ENCODE measurements around the gene ADCY5. TPM values are rescaled to one million over a fixed set of nuclear protein-coding genes. Genes with fewer than 3 reads are reported as not detected.

Gene ADCY5
- total and polyA plus RNA-seq, 10 donors, result 1.7 to 20.6 (median 11.7) TPM

- no peaks in the 10 kb centered on the region for H3K36me3 ChIP-seq
- intact Hi-C loops (cut with DNase I; ENCODE audit: low total_unique reads), result no loop called here
- H3K27ac ChIP-seq, result peak overlapping the region in 4 of 8 donors; percentile 28 to 48 (median 37)
- TF ChIP-seq POLR2A (IDR thresholded peaks at IDR 0.05), result no peak
- TF ChIP-seq CTCF (IDR thresholded peaks at IDR 0.05 in 8 of 11, conservative IDR thresholded peaks at IDR 0.05 in 3 of 11), result no peak
- 39 to 73% (median 56%) methylated on average over 7 to 8 of the region's 8 CpGs for WGBS, 5 donors
- no peak overlapping the region for H3K4me3 ChIP-seq
- no peaks in the 10 kb centered on the region for H3K9me3 ChIP-seq
- H3K27me3 ChIP-seq (replicated peaks in 1 of 7), result peaks cover 0 to 39% (median 0%) of the 10 kb centered on the region in 7 donors
- peak; percentile 6 for DNase-seq
- peaks cover 0 to 30% (median 4%) of the 10 kb centered on the region in 6 donors for H3K4me1 ChIP-seq
Measured at GRCh38 chr3:123396171-123397049, 52.5 kb downstream of the ADCY5 start.

- peak overlapping the region in 4 of 8 donors; percentile 18 to 45 (median 34) for H3K27ac ChIP-seq
- WGBS, 5 donors, result 85 to 97% (median 90%) methylated on average over 5 of the region's 5 CpGs
- TF ChIP-seq POLR2AphosphoS5 (IDR thresholded peaks at IDR 0.05) (no peak), CTCF (IDR thresholded peaks at IDR 0.05 in 8 of 11, conservative IDR thresholded peaks at IDR 0.05 in 3 of 11) (no peak)
- peaks cover 0 to 37% (median 6%) of the 10 kb centered on the region in 6 donors for H3K4me1 ChIP-seq
- peak; percentile 8 for DNase-seq
- intact Hi-C loops (cut with DNase I; ENCODE audit: low total_unique reads), result no loop called here
- no peaks in the 10 kb centered on the region for H3K9me3 ChIP-seq
- H3K4me3 ChIP-seq, result no peak overlapping the region
- H3K27me3 ChIP-seq (replicated peaks in 1 of 7), result peaks cover 0 to 27% (median 0%) of the 10 kb centered on the region in 7 donors
- H3K36me3 ChIP-seq, result no peaks in the 10 kb centered on the region
Measured at GRCh38 chr3:123395235-123395634, 53.7 kb downstream of the ADCY5 start.

GRCh38 chr3:123394391-123395020 is 54.4 kb downstream of the ADCY5 start:
- no peak overlapping the region for H3K4me3 ChIP-seq
- intact Hi-C loops (cut with DNase I; ENCODE audit: low total_unique reads), result no loop called here
- peak; percentile 14 for DNase-seq
- no peak for TF ChIP-seq POLR2AphosphoS5 (IDR thresholded peaks at IDR 0.05)
- TF ChIP-seq POLR2A (IDR thresholded peaks at IDR 0.05), result no peak
- no peak for TF ChIP-seq CTCF (IDR thresholded peaks at IDR 0.05 in 8 of 11, conservative IDR thresholded peaks at IDR 0.05 in 3 of 11)
- no peaks in the 10 kb centered on the region for H3K9me3 ChIP-seq
- H3K27ac ChIP-seq, result peak overlapping the region in 4 of 8 donors; percentile 18 to 45 (median 34)
- H3K36me3 ChIP-seq, result no peaks in the 10 kb centered on the region
- peaks cover 0 to 40% (median 8%) of the 10 kb centered on the region in 6 donors for H3K4me1 ChIP-seq
- peaks cover 0 to 22% (median 0%) of the 10 kb centered on the region in 7 donors for H3K27me3 ChIP-seq (replicated peaks in 1 of 7)
- WGBS, 5 donors, result 59 to 77% (median 64%) methylated on average over 5 of the region's 5 CpGs

Data from spleen (tissue), 11 donors.